MCF 10A (cell line): ENCODE measurements around the gene JOSD2. TPM values are rescaled to one million over a fixed set of nuclear protein-coding genes. Genes with fewer than 3 reads are reported as not detected.
"Not testable (repeated sequence)": the region's sequence is repeated elsewhere in the genome, so short reads cannot be mapped to it uniquely, and the experiment has no call there.

Source experiments
- BruUV-seq: library from RNA; stranded (reverse); fragments of 400-500 nt; replicated peaks from 2 replicates; lab custom pipeline; 2021; lab: Mats Ljungman, UMichigan
- CTCF ChIA-PET: fragments of 300-600 bp; sonication (Branson Sonifier 250); formaldehyde crosslinking; extraction: SDS; loops from one replicate; lab custom pipeline; 2021; ENCODE audit warnings: antibody characterized with exemption, inconsistent platforms; lab: Yijun Ruan, JAX
- POLR2A ChIA-PET: fragments of 300-600, 350-650 bp; sonication (Branson Sonifier 250); formaldehyde crosslinking; extraction: SDS; loops from one replicate; lab custom pipeline; 2020; ENCODE audit warnings: antibody characterized with exemption, inconsistent platforms; lab: Yijun Ruan, JAX
- DNase-seq: peaks from one replicate; pipeline ENCODE4 v3.0.0-alpha.2; 2018; ENCODE audit not compliant: unreplicated experiment
- H3K27ac Mint-ChIP-seq: one replicate; pipeline ENCODE4 v1.8.0; 2022; ENCODE audit warnings: mild to moderate bottlenecking, low read depth, mixed read lengths; ENCODE audit not compliant: unreplicated experiment
- H3K27me3 Mint-ChIP-seq: one replicate; pipeline ENCODE4 v1.8.0; 2022; ENCODE audit warnings: mixed read lengths; ENCODE audit not compliant: insufficient read depth, unreplicated experiment
- H3K36me3 Mint-ChIP-seq: one replicate; pipeline ENCODE4 v1.8.0; 2022; ENCODE audit warnings: mild to moderate bottlenecking, moderate library complexity, mixed read lengths; ENCODE audit not compliant: insufficient read depth, unreplicated experiment
- H3K4me1 Mint-ChIP-seq: one replicate; pipeline ENCODE4 v1.8.0; 2022; ENCODE audit warnings: mixed read lengths; ENCODE audit not compliant: insufficient read depth, unreplicated experiment
- H3K4me3 Mint-ChIP-seq: one replicate; pipeline ENCODE4 v1.8.0; 2022; ENCODE audit warnings: mild to moderate bottlenecking, moderate library complexity, mixed read lengths; ENCODE audit not compliant: unreplicated experiment
- H3K9me3 Mint-ChIP-seq: one replicate; pipeline ENCODE4 v1.8.0; 2022; ENCODE audit warnings: mixed read lengths; ENCODE audit not compliant: unreplicated experiment
- CTCF ChIP-seq: fragments of 200-600 bp; IDR thresholded peaks from one replicate; pipeline ENCODE4 v1.8.0; 2022; ENCODE audit warnings: antibody characterized with exemption, mild to moderate bottlenecking; ENCODE audit not compliant: unreplicated experiment
- intact Hi-C: fragments of 100-400 bp; cut with micrococcal nuclease; formaldehyde crosslinking; loops from 2 replicates; pipeline ENCODE4 v1.14.1; 2022
- total RNA-seq: library from RNA; stranded (reverse); gene quantifications from 2 replicates; pipeline ENCODE4 v1.2.3, GENCODE V29; 2022

Gene JOSD2
- total RNA-seq, 1 experiment from 2014 or later, result 65.8 TPM

- no peak for TF ChIP-seq CTCF
- no TSS peak for BruUV-seq
- Mint-ChIP-seq H3K4me3 (no peak overlapping the region), H3K27ac (no peak overlapping the region), H3K4me1 (no peaks in the 10 kb centered on the region), H3K27me3 (no peaks in the 10 kb centered on the region), H3K36me3 (no peaks in the 10 kb centered on the region), H3K9me3 (peaks cover 17% of the 10 kb centered on the region)
- ChIA-PET POLR2A (no interaction called here), CTCF (interaction anchor here (0.6 to 1.4 kb wide), 5 partner anchors 11 to 265 kb away, joined by 3 to 5 read pairs (median 3); partner anchors contain the start of gene JOSD2)
- DNase-seq, result no peak
- intact Hi-C loops, result loop anchor here (5.0 kb wide), 1 partner anchor 387 kb away; no protein-coding TSS in a partner anchor
These were observed 24.7 kb upstream of the JOSD2 start for GRCh38 chr19:50535672-50536187.

DNA sequence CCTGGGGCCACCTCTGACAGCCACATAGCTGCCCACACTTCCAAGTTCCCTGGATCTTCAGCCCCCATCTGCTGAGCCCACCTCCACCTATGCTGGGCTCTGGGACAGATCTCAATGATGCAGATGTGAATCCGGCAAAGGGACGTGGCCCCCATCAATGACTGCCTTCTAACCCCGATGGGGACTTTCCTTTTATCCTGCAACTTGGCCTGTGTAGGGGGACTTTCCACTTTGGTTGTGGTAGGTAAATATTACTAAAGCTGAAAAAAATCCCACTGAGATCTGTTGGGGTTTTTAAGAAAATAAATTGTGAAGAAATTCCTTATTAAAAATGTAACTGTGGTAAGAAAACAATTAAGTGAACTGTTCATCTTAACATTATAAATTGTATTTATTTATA lies 23.5 kb upstream of the JOSD2 start:
- no peak overlapping the region for H3K4me3 Mint-ChIP-seq
- CTCF ChIA-PET, result interaction anchor here (0.5 to 1.3 kb wide), 5 partner anchors 9 to 387 kb away, joined by 3 to 5 read pairs (median 3); no protein-coding TSS in a partner anchor
- intact Hi-C loops, result no loop called here

DNA sequence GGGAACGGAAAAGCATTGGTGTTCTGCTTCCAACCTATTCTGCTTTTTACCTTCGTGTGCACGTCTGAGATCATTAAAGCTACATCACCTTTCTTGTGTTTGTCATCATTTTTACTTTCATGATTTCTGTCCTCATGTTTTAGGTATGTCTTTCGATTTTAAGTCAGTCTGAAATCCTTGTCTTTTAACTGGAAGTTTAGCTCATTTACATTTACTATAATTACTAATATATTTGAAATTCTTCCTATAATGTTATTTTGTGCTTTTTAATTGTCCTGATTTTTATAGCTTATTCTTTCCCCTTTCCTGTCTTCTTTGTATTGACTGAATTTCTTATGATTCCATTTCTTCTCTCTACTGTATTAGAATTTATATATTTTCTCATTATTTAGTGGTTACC lies 22.0 kb upstream of the JOSD2 start:
- BruUV-seq, result no TSS peak
- intact Hi-C loops, result no loop called here
- Mint-ChIP-seq H3K27me3 (peaks cover 6% of the 10 kb centered on the region), H3K4me1 (no peaks in the 10 kb centered on the region), H3K27ac (no peak overlapping the region), H3K36me3 (no peaks in the 10 kb centered on the region), H3K4me3 (no peak overlapping the region), H3K9me3 (peaks cover 17% of the 10 kb centered on the region)
- TF ChIP-seq CTCF, result no peak
- ChIA-PET CTCF (interaction anchor here (0.8 to 1.0 kb wide), 2 partner anchors 164 to 635 kb away, joined by 4 read pairs; no protein-coding TSS in a partner anchor), POLR2A (no interaction called here)
- DNase-seq, result no peak

More for the DNA sequence above, 23.5 kb upstream of the JOSD2 start:
- peaks cover 17% of the 10 kb centered on the region for H3K9me3 Mint-ChIP-seq
- DNase-seq, result no peak
- BruUV-seq, result no TSS peak
- no peaks in the 10 kb centered on the region for H3K36me3 Mint-ChIP-seq
- POLR2A ChIA-PET, result interaction anchor here (0.9 kb wide), 1 partner anchor 249 kb away, joined by 3 read pairs; no protein-coding TSS in a partner anchor
- H3K27ac Mint-ChIP-seq, result no peak overlapping the region
- TF ChIP-seq CTCF, result no peak
- no peaks in the 10 kb centered on the region for H3K4me1 Mint-ChIP-seq
- no peaks in the 10 kb centered on the region for H3K27me3 Mint-ChIP-seq

GRCh38 chr19:50531171-50531612 lies 20.2 kb upstream of the JOSD2 start:
- H3K36me3 Mint-ChIP-seq, result no peaks in the 10 kb centered on the region
- peaks cover 11% of the 10 kb centered on the region for H3K27me3 Mint-ChIP-seq
- CTCF ChIA-PET, result no interaction called here
- no peak overlapping the region for H3K4me3 Mint-ChIP-seq
- DNase-seq, result no peak
- BruUV-seq, result no TSS peak
- H3K27ac Mint-ChIP-seq, result no peak overlapping the region
- H3K4me1 Mint-ChIP-seq, result no peaks in the 10 kb centered on the region
- no peak for TF ChIP-seq CTCF
- POLR2A ChIA-PET, result no interaction called here
- intact Hi-C loops, result no loop called here
- peaks cover 17% of the 10 kb centered on the region for H3K9me3 Mint-ChIP-seq

GRCh38 chr19:50528052-50528451 lies 17.1 kb upstream of the JOSD2 start:
- DNase-seq, H3K27ac Mint-ChIP-seq, POLR2A ChIA-PET, intact Hi-C loops, H3K4me3 Mint-ChIP-seq, H3K36me3 Mint-ChIP-seq, H3K4me1 Mint-ChIP-seq, BruUV-seq: not testable (repeated sequence)
- Mint-ChIP-seq H3K9me3 (peaks cover 10% of the 10 kb centered on the region), H3K27me3 (peaks cover 11% of the 10 kb centered on the region)
- CTCF ChIA-PET, result interaction anchor here (0.8 to 3.5 kb wide), 2 partner anchors 10 to 394 kb away, joined by 3 to 11 read pairs; no protein-coding TSS in a partner anchor
